Endothelial cell of hepatic sinusoid (primary cell): Measurements from ENCODE around the gene PLCG1.

ENCODE experiments used
- in situ Hi-C: cut with HindIII; loops from 2 replicates; pipeline ENCODE4 v1.10.0; 2017; ENCODE audit warnings: low sequenced_read_pairs

PLCG1 gene

DNA sequence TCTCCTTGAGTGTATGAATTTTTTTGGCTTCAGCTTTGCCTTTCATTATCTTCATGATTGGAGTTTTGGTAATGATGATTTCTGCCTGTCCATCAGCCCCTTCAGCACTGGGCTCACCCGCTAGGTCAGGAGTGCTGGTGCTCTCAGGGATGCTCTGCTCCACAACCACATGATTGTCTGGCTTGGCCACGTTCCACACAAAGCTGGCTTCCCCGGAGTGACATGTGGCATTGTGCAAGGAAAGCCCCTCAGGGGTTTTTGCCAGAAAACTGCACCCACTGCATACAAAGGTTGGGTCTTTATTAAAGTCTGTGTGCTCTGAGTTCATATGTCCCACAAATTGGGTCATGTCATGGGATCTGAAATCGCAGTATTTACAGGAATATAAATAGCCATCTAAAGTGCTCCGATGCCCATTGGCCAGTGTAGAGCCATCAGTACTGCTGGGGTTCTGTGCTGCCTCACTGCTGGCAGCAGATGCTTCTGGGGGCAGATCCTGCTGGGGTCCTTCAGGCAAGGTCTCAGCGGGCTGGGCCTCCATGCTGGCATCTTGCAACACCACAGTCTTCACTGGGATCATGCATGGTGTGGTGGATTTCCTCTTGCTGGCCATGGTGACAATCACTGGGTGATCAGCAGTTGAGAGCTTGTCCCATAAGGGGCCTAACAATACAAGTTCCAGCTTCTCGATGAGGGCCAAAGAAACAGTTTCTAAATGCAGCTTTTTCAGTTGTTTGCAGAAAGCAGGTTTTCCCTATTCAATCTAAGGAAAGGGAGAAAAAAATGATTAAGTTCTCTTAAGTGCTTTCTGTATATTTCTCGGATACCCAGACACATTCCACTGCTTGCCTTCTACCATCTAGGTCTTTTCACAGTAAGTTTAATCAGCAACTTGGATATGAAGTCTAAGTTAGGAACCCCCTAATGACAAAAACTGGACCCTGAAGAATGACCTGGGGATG is 67.2 kb downstream of the PLCG1 start:
- in situ Hi-C loops, result no loop called here

DNA sequence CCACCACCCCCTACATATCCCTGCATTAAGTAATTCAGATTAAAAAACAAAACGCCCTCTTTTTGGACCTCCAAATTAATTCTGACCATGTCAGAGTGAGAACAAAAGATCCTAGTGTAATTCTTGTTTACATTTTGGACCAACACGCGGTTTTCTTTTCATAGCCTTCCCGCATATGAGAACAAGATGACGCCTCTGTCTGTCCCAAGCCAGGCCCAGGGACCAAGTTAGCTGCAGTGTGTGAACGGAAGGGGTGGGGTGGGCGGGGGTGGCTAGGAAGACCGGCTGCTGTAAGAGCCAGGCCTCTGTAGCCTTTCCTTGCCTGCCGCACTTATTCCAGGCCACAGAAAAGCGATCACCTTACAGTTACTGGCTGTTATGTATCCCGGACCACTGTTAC is 68.0 kb downstream of the PLCG1 start:
- in situ Hi-C loops, result no loop called here

DNA sequence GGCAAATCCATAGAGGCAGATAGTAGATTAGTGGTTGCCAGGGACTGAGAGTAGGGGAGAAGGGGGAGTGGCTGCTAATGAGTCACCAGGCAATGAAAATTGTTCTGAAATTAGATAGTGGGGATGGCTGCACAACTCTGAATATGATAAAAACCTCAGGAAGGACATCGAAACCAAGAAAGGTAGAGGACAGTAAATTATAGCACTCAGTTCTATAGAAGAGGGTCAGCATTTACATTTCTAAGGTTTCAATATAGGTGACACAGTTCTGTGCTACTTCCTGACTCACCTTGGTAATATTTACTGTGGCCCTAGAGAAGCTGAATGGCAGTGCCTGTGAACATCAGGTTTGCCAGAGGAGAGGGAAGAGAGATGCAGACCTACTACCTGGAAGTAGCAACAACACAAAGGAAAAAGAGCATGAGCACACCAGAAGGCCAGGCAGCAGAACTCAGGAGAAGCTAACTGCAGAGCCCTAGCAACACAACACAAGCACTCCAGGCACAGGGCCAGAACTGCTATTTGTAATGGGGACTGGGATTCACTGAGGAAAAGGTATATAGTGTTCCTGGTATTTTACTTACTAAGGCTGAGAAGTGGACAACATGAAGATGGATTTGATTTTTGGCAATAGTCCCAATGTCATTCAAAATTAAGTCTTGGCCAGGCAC is 75.9 kb downstream of the PLCG1 start:
- in situ Hi-C loops, result no loop called here

DNA sequence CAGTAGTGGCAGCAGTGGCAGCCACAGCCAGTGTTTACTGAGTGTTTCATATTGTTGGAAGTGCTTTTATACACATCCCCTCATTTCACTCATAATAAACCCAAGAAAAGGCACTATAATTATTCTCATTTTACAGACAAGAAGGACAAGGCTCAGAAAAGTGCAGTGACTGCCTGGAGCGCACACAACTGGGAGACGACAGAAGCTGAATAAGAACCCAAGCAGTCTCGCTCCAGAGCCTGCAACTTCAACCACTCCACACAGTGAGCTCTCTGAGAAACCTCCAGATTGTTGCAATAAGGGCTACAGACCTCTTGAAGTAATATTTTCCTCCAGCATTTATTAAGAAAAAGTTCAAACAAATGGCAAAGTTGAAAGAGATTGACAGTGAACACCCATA is 76.9 kb downstream of the PLCG1 start:
- in situ Hi-C loops, result no loop called here

DNA sequence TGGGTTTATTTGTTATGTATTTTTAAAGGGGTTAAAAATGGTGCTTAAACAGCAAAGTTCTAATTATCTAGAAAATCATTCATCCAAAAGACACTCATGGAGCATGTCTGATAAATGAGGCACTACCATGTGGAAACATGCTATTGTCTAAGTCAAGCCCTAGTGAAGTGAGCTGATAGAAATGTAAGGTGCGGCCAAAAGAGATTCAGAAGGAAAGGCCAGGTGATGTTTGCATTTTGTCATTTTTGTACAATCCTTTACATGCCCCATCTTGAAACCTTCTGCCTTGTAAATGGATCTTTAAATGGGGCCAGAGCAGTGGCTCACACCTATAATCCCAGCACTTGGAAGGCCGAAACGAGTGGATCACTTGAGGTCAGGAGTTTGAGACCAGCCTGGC is 77.3 kb downstream of the PLCG1 start:
- in situ Hi-C loops, result no loop called here

DNA sequence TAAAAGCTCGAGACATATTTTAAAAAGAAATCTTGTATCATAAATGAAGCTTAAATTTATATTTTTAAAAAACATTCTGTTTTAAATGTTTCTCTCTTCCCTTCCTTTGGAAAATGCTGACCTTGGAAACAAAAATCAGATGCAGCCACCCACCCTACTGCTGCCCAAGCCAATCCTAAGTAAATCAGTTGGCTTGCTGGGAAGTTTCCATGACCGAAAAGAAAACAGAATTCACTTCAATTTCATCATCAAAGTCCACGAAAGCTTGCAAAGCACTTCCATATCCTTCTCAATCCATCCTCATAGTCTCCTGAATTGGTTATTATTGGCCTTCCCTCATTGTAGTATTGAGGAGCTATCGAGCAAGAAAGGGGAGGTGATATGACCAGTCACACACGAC is 80.1 kb downstream of the PLCG1 start:
- in situ Hi-C loops, result no loop called here

DNA sequence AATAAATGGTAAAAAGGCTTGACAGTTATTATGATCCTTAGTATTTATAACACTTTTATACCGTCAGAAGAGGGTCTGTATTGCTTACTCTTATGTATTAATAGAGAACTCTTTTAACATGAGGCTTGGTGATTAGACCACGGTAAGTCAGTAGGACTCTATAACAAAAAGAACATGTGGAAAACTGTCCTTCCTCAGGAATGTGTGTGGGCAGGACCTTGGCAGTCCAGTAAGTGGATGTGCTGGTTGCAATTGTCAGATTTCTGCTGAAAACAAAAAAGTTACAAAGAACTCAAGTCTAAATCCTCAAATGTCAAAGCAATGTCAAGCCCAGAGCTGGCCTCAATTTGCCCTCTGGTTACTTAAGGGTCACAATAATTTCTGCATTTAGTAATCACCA is 81.1 kb downstream of the PLCG1 start:
- in situ Hi-C loops, result no loop called here

DNA sequence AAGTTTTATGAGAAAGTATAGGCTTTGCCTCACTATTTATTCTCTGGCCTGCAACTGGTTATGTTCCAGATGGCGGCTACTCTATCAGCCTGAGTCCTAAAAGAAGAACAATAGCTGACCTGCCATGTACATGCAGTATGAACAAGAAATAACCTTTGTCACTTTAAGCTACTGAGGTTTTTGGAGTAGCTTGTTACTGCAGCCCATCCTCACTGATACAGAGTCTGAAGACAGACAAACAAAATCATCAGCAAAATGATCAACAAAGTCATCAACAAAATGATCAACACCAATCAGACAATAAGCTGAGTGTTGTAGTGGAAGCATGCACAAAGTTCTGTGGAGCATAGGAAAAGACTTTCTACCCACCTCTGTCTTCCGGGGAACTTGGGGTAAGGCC is 82.5 kb downstream of the PLCG1 start:
- in situ Hi-C loops, result no loop called here

DNA sequence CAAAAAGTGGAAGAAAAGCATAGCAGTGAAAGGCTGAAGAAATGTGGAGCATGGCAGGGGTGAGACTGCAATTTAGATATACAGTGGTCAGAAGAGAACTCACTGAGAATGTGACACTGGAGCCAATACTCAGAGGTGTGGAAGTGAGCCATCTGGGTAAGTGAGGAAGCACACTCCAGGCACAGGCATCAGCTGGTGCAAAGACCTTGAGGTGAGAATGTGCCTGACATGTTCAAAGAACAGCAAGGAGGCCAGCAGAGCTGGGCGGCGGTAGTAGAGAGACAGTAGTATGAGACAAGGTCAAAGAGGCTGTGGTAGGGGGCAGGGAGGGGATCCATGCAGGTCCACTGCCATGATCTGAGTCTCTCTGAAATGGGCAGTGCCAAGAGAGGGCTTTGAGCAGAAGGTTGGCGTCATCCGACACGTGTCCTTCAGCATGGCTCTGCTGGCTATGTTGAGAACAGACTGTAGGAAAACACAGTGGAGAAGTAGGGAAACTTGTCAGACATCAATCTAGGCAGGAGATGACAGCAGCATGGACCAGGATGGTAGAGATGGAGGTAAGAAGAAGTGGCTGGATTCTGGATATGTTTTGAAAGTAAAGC is 84.4 kb downstream of the PLCG1 start:
- in situ Hi-C loops, result no loop called here

DNA sequence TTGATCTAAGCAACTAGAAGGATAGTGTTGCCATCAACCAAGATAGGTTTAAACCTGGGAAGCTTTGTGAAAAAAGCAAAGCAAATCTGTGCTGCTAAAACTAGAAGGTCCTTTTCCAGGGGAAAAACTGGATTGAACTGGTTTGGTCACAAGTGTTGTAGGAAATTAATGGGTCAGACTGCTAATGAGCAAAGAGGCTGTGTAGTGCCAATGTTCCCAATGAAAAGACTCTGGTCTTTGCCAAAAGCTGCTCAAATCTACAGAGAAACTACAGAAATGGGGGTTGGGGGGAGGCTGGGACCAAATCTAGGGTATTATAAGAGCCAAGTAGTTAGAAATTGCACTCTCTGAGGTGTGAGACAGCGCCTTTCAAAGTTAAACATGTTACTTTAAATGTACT is 85.0 kb downstream of the PLCG1 start:
- in situ Hi-C loops, result no loop called here

DNA sequence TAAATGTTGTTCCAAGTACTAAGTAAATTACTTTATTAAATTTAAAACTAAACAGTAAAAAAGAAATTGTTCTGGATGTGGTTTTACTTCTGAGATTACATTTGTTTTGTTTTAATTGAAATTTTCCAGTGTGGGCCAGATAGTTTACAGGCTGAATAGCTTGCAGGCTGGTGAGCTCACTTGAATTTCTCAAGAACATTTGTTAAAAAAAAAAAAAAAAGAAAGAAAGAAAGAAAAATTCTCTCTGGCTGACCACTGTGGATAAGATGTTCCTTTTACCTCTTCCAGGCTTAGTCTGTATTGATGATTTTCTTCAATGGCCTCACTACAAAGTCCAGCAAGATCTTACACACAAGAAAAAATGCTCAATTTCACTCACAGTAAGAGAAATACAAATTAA is 85.4 kb downstream of the PLCG1 start:
- in situ Hi-C loops, result no loop called here

DNA sequence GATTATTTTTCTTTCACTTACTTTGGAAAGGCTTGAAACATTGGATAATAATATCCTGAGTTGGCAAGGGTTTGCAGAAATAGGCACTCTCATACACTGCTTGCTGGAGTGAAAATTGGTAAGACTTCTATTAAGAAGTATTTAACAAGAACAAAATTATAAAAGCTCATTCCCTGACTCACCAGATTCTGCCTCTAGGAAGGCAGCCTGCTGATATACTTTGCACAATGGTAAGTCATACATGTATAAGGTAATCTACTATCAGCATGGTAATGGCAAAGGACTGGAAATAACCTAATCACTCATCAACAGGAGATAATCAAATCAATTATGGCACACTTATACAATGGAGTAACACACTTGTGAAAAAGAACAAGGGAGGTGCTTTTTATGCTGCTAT is 85.8 kb downstream of the PLCG1 start:
- in situ Hi-C loops, result no loop called here

DNA sequence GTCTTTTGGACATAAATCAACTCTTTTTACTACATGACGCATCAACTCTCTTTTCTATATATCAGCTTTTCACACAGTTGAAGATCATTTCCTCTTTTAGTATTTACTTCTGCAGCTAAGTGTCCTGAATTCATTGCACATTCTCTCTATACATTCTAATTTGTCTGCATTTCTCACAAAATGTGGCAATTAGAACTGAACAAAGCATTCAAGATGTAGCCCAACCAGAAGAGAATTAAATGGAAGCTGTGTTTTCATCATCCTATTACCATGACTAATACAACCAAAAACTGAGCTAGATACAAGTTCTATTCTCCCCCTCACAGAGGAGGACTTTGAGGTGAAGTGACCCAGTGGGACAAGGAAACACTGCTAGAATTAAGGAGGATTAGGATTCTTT is 86.9 kb downstream of the PLCG1 start:
- in situ Hi-C loops, result no loop called here

DNA sequence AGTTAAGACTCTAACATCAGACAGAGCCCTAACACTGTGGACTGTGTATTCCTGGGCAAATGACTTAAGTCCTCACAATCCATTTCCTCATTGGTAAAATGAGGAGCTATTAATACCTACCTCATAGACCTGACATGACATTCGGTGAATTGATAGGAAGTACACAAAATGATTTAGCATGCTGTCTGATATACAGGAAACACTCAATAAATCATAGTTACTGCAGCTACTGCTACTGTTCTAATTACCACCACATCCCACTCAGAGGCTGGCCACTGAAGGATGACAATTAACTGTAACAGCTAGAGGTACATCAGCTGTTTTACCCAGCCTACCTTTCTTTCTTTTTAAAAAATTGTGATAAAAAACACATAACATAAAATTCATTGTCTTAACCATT is 87.7 kb downstream of the PLCG1 start:
- in situ Hi-C loops, result no loop called here

DNA sequence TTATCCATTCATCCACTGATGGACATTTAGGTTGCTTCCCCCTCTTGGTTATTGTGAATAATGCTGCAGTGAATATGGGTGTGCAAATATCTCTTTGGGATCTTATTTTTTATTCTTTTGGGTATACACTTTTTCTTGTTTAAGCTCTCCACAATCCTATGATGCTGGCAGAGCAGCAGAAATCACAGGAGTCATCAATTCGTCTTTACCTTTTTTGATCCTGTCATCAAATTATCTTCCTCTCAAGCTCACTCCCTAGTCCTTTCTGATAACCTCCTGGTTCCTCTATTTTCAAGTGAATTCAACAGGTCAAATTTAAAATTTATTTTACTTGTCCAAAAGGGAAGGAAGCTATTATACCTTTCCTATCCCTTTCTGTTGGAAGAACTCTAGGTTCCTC is 89.1 kb downstream of the PLCG1 start:
- in situ Hi-C loops, result no loop called here
